ENCODE data around the gene SLC23A3. TPM values are rescaled to one million over a fixed set of nuclear protein-coding genes. Genes with fewer than 3 reads are reported as not detected.

The SLC23A3 gene
- total and polyA plus RNA-seq, 2 donors: 0.47 to 2.6 TPM

GRCh38 chr2:219112062-219112406 is 57.8 kb downstream of the SLC23A3 start:
- Histone ChIP-seq H3K9me3 (ENCODE audit: control insufficient read depth in 2 of 2, insufficient read depth in 1 of 2, low read length in 1 of 2) (no peaks in the 10 kb centered on the region), H3K27ac (ENCODE audit: low read depth in 1 of 2, low read length in 1 of 2) (no peak overlapping the region), H3K4me1 (ENCODE audit: control insufficient read depth in 2 of 2, insufficient read depth in 2 of 2, low read length in 2 of 2) (no peaks in the 10 kb centered on the region), H3K27me3 (ENCODE audit: control insufficient read depth in 2 of 2, insufficient read depth in 1 of 2, low read length in 1 of 2) (no peaks in the 10 kb centered on the region), H3K4me3 (ENCODE audit: low read length in 2 of 2) (no peak overlapping the region), H3K36me3 (ENCODE audit: control insufficient read depth in 2 of 2, insufficient read depth in 2 of 2, low read length in 1 of 2) (no peaks in the 10 kb centered on the region)
- over 99% methylated on average over 2 of the region's 2 CpGs for WGBS
- DNase-seq (ENCODE audit: low read depth in 6 of 9, low spot score in 9 of 9): no peak

Other genes starting within 250 kb of the SLC23A3 start
- gene CDK5R2, start 210.4 kb downstream of the SLC23A3 start, total RNA-seq: not detected
- 0.16 TPM for gene CDK5R2, start 210.4 kb downstream of the SLC23A3 start, polyA plus RNA-seq
- gene FEV, start 184.8 kb downstream of the SLC23A3 start, total RNA-seq: not detected
- 0.02 TPM for gene FEV, start 184.8 kb downstream of the SLC23A3 start, polyA plus RNA-seq
- 0.14 TPM for gene CRYBA2, start 176.6 kb downstream of the SLC23A3 start, total RNA-seq
- 0.55 TPM for gene CRYBA2, start 176.6 kb downstream of the SLC23A3 start, polyA plus RNA-seq
- 0.05 TPM for gene CFAP65, start 128.5 kb downstream of the SLC23A3 start, total RNA-seq
- gene CFAP65, start 128.5 kb downstream of the SLC23A3 start, polyA plus RNA-seq: 0.27 TPM
- 0.05 TPM for gene IHH, start 109.1 kb downstream of the SLC23A3 start, total RNA-seq
- 0.18 TPM for gene IHH, start 109.1 kb downstream of the SLC23A3 start, polyA plus RNA-seq
- 12.3 TPM for gene NHEJ1, start 9.2 kb downstream of the SLC23A3 start, total RNA-seq
- gene NHEJ1, start 9.2 kb downstream of the SLC23A3 start, polyA plus RNA-seq: 8.3 TPM
- 33.3 TPM for gene CNPPD1, start 6.9 kb upstream of the SLC23A3 start, total RNA-seq
- 46.9 TPM for gene CNPPD1, start 6.9 kb upstream of the SLC23A3 start, polyA plus RNA-seq
- 33.6 TPM for gene RETREG2, start 8.2 kb upstream of the SLC23A3 start, total RNA-seq
- gene RETREG2, start 8.2 kb upstream of the SLC23A3 start, polyA plus RNA-seq: 56.0 TPM
- gene ZFAND2B, start 36.8 kb upstream of the SLC23A3 start, total RNA-seq: 57.8 TPM
- 59.0 TPM for gene ZFAND2B, start 36.8 kb upstream of the SLC23A3 start, polyA plus RNA-seq
- 8.2 TPM for gene ABCB6, start 48.9 kb upstream of the SLC23A3 start, total RNA-seq
- 29.3 TPM for gene ABCB6, start 48.9 kb upstream of the SLC23A3 start, polyA plus RNA-seq
- 10.0 TPM for gene ATG9A, start 59.6 kb upstream of the SLC23A3 start, total RNA-seq
- gene ATG9A, start 59.6 kb upstream of the SLC23A3 start, polyA plus RNA-seq: 27.4 TPM
- gene ANKZF1, start 59.8 kb upstream of the SLC23A3 start, total RNA-seq: 44.4 TPM
- 91.6 TPM for gene ANKZF1, start 59.8 kb upstream of the SLC23A3 start, polyA plus RNA-seq
- gene GLB1L, start 75.4 kb upstream of the SLC23A3 start, total RNA-seq: 4.2 TPM
- gene GLB1L, start 75.4 kb upstream of the SLC23A3 start, polyA plus RNA-seq: 11.3 TPM
- gene STK16, start 75.5 kb upstream of the SLC23A3 start, total RNA-seq: 21.4 TPM
- gene STK16, start 75.5 kb upstream of the SLC23A3 start, polyA plus RNA-seq: 55.1 TPM
- gene TUBA4B, start 83.2 kb upstream of the SLC23A3 start, total RNA-seq: 0.05 TPM
- 0.23 TPM for gene TUBA4B, start 83.2 kb upstream of the SLC23A3 start, polyA plus RNA-seq
- 21.0 TPM for gene TUBA4A, start 83.9 kb upstream of the SLC23A3 start, total RNA-seq
- 102 TPM for gene TUBA4A, start 83.9 kb upstream of the SLC23A3 start, polyA plus RNA-seq
- gene DNAJB2, start 109.3 kb upstream of the SLC23A3 start, total RNA-seq: 27.0 TPM
- gene DNAJB2, start 109.3 kb upstream of the SLC23A3 start, polyA plus RNA-seq: 87.0 TPM
- gene PTPRN, start 139.4 kb upstream of the SLC23A3 start, total RNA-seq: 0.14 TPM
- gene PTPRN, start 139.4 kb upstream of the SLC23A3 start, polyA plus RNA-seq: 0.41 TPM
- gene RESP18, start 162.7 kb upstream of the SLC23A3 start, total RNA-seq: not detected
- 0.07 TPM for gene RESP18, start 162.7 kb upstream of the SLC23A3 start, polyA plus RNA-seq
- gene DNPEP, start 217.9 kb upstream of the SLC23A3 start, total RNA-seq: 33.6 TPM
- 105 TPM for gene DNPEP, start 217.9 kb upstream of the SLC23A3 start, polyA plus RNA-seq
- 3.4 TPM for gene DES, start 248.3 kb upstream of the SLC23A3 start, total RNA-seq
- 21.6 TPM for gene DES, start 248.3 kb upstream of the SLC23A3 start, polyA plus RNA-seq

Data from thymus (tissue), 11 donors.